CD4-positive, alpha-beta T cell (primary cell): ENCODE data around the gene TAS2R41. TPM values are rescaled to one million over a fixed set of nuclear protein-coding genes. Genes with fewer than 3 reads are reported as not detected.

Experiments used
- ATAC-seq: fragments of 200-7000 bp; cut with Tn5 transposase; one replicate; pipeline ENCODE4 v1.10.0; 2022; ENCODE audit warnings: mild to moderate bottlenecking; ENCODE audit not compliant: poor library complexity
- CTCF ChIA-PET: fragments of 350-600 bp; sonication (Branson Sonifier 250); formaldehyde crosslinking; loops from one replicate; lab custom pipeline; 2021; ENCODE audit warnings: antibody characterized with exemption, inconsistent platforms; lab: Charles Lee
- POLR2A ChIA-PET: fragments of 350-600 bp; sonication (Branson Sonifier 250); formaldehyde crosslinking; loops from one replicate; lab custom pipeline; 2021; ENCODE audit warnings: antibody characterized with exemption, inconsistent platforms; lab: Charles Lee
- DNase-seq, 14 experiments: peaks; one replicate each; pipeline ENCODE4 v3.0.0-alpha.2; 2013 to 2020; ENCODE audit warnings: mixed read lengths in 2 of 14
- H3K27ac ChIP-seq, 2 donors: one replicate each; pipeline versions ENCODE4 v1.5.1 to v1.7.0; 2013; ENCODE audit warnings: low read length in 2 of 2, low read depth in 1 of 2, mild to moderate bottlenecking in 1 of 2
- H3K27me3 ChIP-seq, 2 experiments: 1 replicate in 1 of 2; 2 replicates in 1 of 2; pipeline versions ENCODE4 v1.6.1 to v1.7.0; 2013; ENCODE audit warnings: low read length in 2 of 2, control low read depth in 1 of 2, mild to moderate bottlenecking in 1 of 2, moderate library complexity in 1 of 2; ENCODE audit not compliant: insufficient read depth in 2 of 2, control insufficient read depth in 1 of 2
- H3K36me3 ChIP-seq: one replicate; pipeline ENCODE4 v1.6.1; 2013; ENCODE audit warnings: low read length, control low read depth; ENCODE audit not compliant: insufficient read depth
- H3K4me1 ChIP-seq: one replicate; pipeline ENCODE4 v1.6.1; 2013; ENCODE audit warnings: low read length, control low read depth; ENCODE audit not compliant: insufficient read depth
- H3K4me3 ChIP-seq: one replicate; pipeline ENCODE4 v1.5.1; 2013; ENCODE audit warnings: mild to moderate bottlenecking, low read length, moderate library complexity
- H3K9me3 ChIP-seq, 2 experiments: 1 replicate in 1 of 2; 2 replicates in 1 of 2; pipeline versions ENCODE4 v1.6.1 to v1.7.0; 2013; ENCODE audit warnings: low read length in 2 of 2, mild to moderate bottlenecking in 2 of 2, control low read depth in 1 of 2, moderate library complexity in 1 of 2; ENCODE audit not compliant: control insufficient read depth in 1 of 2, insufficient read depth in 1 of 2
- H3K27ac Mint-ChIP-seq: one replicate; pipeline ENCODE4 v1.8.0; 2020; ENCODE audit warnings: mixed read lengths
- H3K27me3 Mint-ChIP-seq: one replicate; pipeline ENCODE4 v1.8.0; 2021; ENCODE audit warnings: mixed read lengths
- H3K36me3 Mint-ChIP-seq: one replicate; pipeline ENCODE4 v1.8.0; 2021; ENCODE audit warnings: low read depth, mixed read lengths
- H3K4me1 Mint-ChIP-seq: one replicate; pipeline ENCODE4 v1.8.0; 2021; ENCODE audit warnings: low read depth, mixed read lengths
- H3K4me3 Mint-ChIP-seq: one replicate; pipeline ENCODE4 v1.8.0; 2020; ENCODE audit warnings: mild to moderate bottlenecking, mixed read lengths
- H3K9me3 Mint-ChIP-seq: one replicate; pipeline ENCODE4 v1.8.0; 2020; ENCODE audit warnings: mixed read lengths
- CTCF ChIP-seq: fragments of 200-600 bp; IDR thresholded peaks from one replicate; pipeline ENCODE4 v1.8.0; 2022; ENCODE audit warnings: antibody characterized with exemption, mild to moderate bottlenecking
- intact Hi-C, 2 experiments: fragments of 100-400 bp; cut with DNase I in 1 of 2; cut with micrococcal nuclease in 1 of 2; formaldehyde crosslinking; loops; one replicate each; pipeline versions ENCODE4 v1.15.1 to v1.9.0; 2023 to 2025; cut with DNase I, micrococcal nuclease
- total RNA-seq, 174 experiments: library from RNA in 2 of 174; stranded (reverse) in 2 of 174; gene quantifications; one replicate each; pipeline ENCODE4 v1.2.3 and lab custom pipeline; 2021 to 2026

TAS2R41 gene
- total RNA-seq, 2 experiments from 2014 or later = 0.69 to 0.73 TPM

DNA sequence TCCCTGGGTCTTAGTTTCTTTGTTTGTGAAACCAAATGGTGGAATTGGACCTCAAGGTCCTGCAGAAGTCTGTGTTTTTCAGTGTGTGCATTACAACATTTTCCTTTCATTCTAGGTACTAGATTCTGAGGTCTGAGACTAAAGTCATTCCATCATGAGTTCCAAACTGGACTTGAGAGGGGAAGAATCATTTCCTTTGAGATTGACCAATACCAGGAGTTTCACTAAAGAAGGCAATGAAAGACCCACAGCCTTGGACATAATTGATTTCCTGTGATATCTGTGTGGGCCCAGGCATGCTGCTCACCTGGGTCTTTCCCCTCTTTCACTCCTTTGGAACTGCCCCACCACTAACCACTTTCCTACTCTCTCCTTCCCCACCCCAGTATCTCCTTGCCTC lies 18.2 kb downstream of the TAS2R41 start:
- no peak for DNase-seq
- Histone ChIP-seq H3K27me3 (no peaks in the 10 kb centered on the region), H3K36me3 (no peaks in the 10 kb centered on the region), H3K27ac (no peak overlapping the region), H3K9me3 (no peaks in the 10 kb centered on the region), H3K4me3 (no peak overlapping the region), H3K4me1 (no peaks in the 10 kb centered on the region)
- ChIA-PET POLR2A (no interaction called here), CTCF (no interaction called here)
- no peak for ATAC-seq
- H3K27me3 Mint-ChIP-seq = no peaks in the 10 kb centered on the region
- peaks cover 25% of the 10 kb centered on the region for H3K4me1 Mint-ChIP-seq
- no peak overlapping the region for H3K4me3 Mint-ChIP-seq
- H3K9me3 Mint-ChIP-seq = no peaks in the 10 kb centered on the region
- peaks cover 68% of the 10 kb centered on the region for H3K36me3 Mint-ChIP-seq
- no peak for TF ChIP-seq CTCF
- H3K27ac Mint-ChIP-seq = no peak overlapping the region
- intact Hi-C loops = no loop called here

DNA sequence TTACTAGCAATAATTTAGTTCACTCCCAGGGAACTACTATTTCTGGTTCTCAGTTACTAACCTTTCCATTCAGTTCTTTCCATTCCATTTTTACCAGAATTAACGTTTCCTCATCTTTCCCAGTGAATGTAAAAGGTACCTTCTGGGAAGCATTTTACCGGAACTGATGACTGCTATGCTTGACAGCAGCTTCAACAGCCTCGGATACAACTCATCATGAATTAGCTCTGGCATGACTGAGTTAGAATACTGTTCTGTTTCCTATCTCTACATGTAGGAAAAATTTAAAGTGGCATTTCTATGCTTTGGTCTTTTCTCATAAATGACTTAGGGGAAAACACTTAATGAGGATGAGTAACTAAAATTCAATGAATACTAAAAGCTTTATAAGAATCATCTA lies 18.6 kb downstream of the TAS2R41 start:
- H3K9me3 ChIP-seq = no peaks in the 10 kb centered on the region
- ATAC-seq (no peak), DNase-seq (no peak)
- H3K4me3 ChIP-seq = no peak overlapping the region
- peaks cover 72% of the 10 kb centered on the region for H3K36me3 Mint-ChIP-seq
- no peaks in the 10 kb centered on the region for H3K27me3 ChIP-seq
- CTCF ChIA-PET = no interaction called here
- intact Hi-C loops = no loop called here
- no peaks in the 10 kb centered on the region for H3K27me3 Mint-ChIP-seq
- no peak overlapping the region for H3K4me3 Mint-ChIP-seq
- peaks cover 21% of the 10 kb centered on the region for H3K4me1 Mint-ChIP-seq
- H3K27ac ChIP-seq = no peak overlapping the region
- POLR2A ChIA-PET = no interaction called here
- no peaks in the 10 kb centered on the region for H3K36me3 ChIP-seq
- H3K27ac Mint-ChIP-seq = no peak overlapping the region
- no peaks in the 10 kb centered on the region for H3K9me3 Mint-ChIP-seq
- H3K4me1 ChIP-seq = no peaks in the 10 kb centered on the region
- TF ChIP-seq CTCF = no peak

DNA sequence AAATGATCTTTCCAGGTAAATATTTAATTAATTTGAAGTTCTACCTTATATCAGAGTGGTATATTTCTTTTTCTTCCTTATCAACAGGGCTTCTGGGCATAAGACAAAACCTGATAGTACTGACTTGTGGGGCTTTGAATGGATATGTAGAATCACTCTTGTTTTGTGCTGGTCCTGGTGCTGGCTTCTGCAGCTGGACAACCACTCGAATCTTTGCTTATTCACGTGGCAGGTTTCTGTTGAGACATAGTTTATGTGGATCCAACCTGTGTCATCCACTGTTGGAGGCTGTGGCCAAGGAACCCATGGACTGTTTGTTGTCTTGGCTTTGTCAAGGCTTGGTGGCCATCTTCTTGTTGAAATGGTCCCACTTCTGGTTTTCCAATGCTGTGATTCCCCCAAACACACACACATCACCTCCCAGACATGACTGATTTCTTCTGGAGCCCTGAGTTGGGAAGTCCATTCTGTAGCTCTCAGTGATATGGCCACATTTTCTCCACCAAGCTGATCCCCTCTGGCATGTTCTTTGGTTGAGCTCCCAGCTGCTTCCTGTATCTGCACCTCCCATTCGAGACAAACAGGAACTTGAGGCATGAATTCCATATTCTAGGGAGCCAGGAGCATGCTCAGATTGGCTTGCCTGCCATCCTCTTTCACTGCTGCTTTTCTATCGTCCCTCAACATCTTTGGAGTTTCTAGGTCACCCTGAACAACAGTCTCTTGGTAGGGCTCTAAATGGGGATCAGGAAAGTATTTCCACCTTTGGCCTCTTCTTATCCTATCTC lies 19.5 kb downstream of the TAS2R41 start:
- CTCF ChIA-PET = no interaction called here
- peaks cover 71% of the 10 kb centered on the region for H3K36me3 Mint-ChIP-seq
- H3K9me3 Mint-ChIP-seq = no peaks in the 10 kb centered on the region

More for the DNA sequence above, 19.5 kb downstream of the TAS2R41 start:
- no peak overlapping the region for H3K4me3 Mint-ChIP-seq
- peaks cover 2% of the 10 kb centered on the region for H3K36me3 ChIP-seq
- DNase-seq (no peak), ATAC-seq (no peak)
- intact Hi-C loops = no loop called here
- peaks cover 12% of the 10 kb centered on the region for H3K4me1 Mint-ChIP-seq
- H3K27me3 Mint-ChIP-seq = no peaks in the 10 kb centered on the region
- no peak overlapping the region for H3K27ac Mint-ChIP-seq
- no peaks in the 10 kb centered on the region for H3K27me3 ChIP-seq
- no peaks in the 10 kb centered on the region for H3K9me3 ChIP-seq
- no peak overlapping the region for H3K27ac ChIP-seq
- H3K4me3 ChIP-seq = no peak overlapping the region
- H3K4me1 ChIP-seq = no peaks in the 10 kb centered on the region
- POLR2A ChIA-PET = no interaction called here
- no peak for TF ChIP-seq CTCF
